Pulmonary artery endothelial cell (primary cell): Measurements from ENCODE around the gene PCDHB5. TPM values are rescaled to one million over a fixed set of nuclear protein-coding genes. Genes with fewer than 3 reads are reported as not detected.

Experiments
- total RNA-seq: library from RNA; depleted of rRNA; stranded (reverse); fragments of >200 nt; gene quantifications from 2 replicates; pipeline ENCODE4 v1.2.3, GENCODE V29; 2014

Gene PCDHB5
- total RNA-seq, 1 donor from 2014 or later, result 0.53 TPM

Other genes with a start within 250 kb of the PCDHB5 start
- gene PCDHAC1, start 208.9 kb upstream of the PCDHB5 start, total RNA-seq, result 0.07 TPM in 2 replicates
- gene PCDHAC2, start 168.7 kb upstream of the PCDHB5 start, total RNA-seq, result 2.0 and 2.5 TPM in 2 replicates
- gene PCDHB1, start 83.8 kb upstream of the PCDHB5 start, total RNA-seq, result not detected in 2 replicates
- 1.4 and 2.9 TPM in 2 replicates for gene PCDHB2, start 40.6 kb upstream of the PCDHB5 start, total RNA-seq
- 0.20 and 0.35 TPM in 2 replicates for gene PCDHB3, start 34.7 kb upstream of the PCDHB5 start, total RNA-seq
- gene PCDHB4, start 13.4 kb upstream of the PCDHB5 start, total RNA-seq, result 0.04 and 0.07 TPM in 2 replicates
- gene PCDHB6, start 14.9 kb downstream of the PCDHB5 start, total RNA-seq, result 0.04 and 0.07 TPM in 2 replicates
- 0.28 and 0.40 TPM in 2 replicates for gene PCDHB7, start 37.4 kb downstream of the PCDHB5 start, total RNA-seq
- 0.04 and 0.07 TPM in 2 replicates for gene PCDHB8, start 42.6 kb downstream of the PCDHB5 start, total RNA-seq
- gene PCDHB16, start 47.2 kb downstream of the PCDHB5 start, total RNA-seq, result under 0.01 and 0.13 TPM in 2 replicates
- gene PCDHB9, start 52.0 kb downstream of the PCDHB5 start, total RNA-seq, result 0.04 and 0.07 TPM in 2 replicates
- gene PCDHB10, start 57.1 kb downstream of the PCDHB5 start, total RNA-seq, result 0.33 and 0.46 TPM in 2 replicates
- 0.13 and 0.25 TPM in 2 replicates for gene PCDHB11, start 64.4 kb downstream of the PCDHB5 start, total RNA-seq
- gene PCDHB12, start 73.5 kb downstream of the PCDHB5 start, total RNA-seq, result 0.21 and 0.33 TPM in 2 replicates
- gene PCDHB13, start 78.7 kb downstream of the PCDHB5 start, total RNA-seq, result 0.33 and 0.99 TPM in 2 replicates
- gene PCDHB14, start 88.1 kb downstream of the PCDHB5 start, total RNA-seq, result 0.53 and 0.78 TPM in 2 replicates
- gene PCDHB15, start 110.2 kb downstream of the PCDHB5 start, total RNA-seq, result 0.26 and 0.95 TPM in 2 replicates
- gene SLC25A2, start 168.8 kb downstream of the PCDHB5 start, total RNA-seq, result 0.13 and 0.32 TPM in 2 replicates
- 70.7 and 109 TPM in 2 replicates for gene TAF7, start 185.6 kb downstream of the PCDHB5 start, total RNA-seq
- gene PCDHGA1, start 195.3 kb downstream of the PCDHB5 start, total RNA-seq, result 0.20 and 0.28 TPM in 2 replicates
- gene PCDHGA2, start 203.6 kb downstream of the PCDHB5 start, total RNA-seq, result 0.79 and 0.92 TPM in 2 replicates
- 0.21 and 0.26 TPM in 2 replicates for gene PCDHGA3, start 208.6 kb downstream of the PCDHB5 start, total RNA-seq
- 0.59 and 0.63 TPM in 2 replicates for gene PCDHGB1, start 214.9 kb downstream of the PCDHB5 start, total RNA-seq
- 2.0 and 3.5 TPM in 2 replicates for gene PCDHGA4, start 219.8 kb downstream of the PCDHB5 start, total RNA-seq
- gene PCDHGB2, start 224.8 kb downstream of the PCDHB5 start, total RNA-seq, result 1.3 TPM in 2 replicates
- gene PCDHGA5, start 229.0 kb downstream of the PCDHB5 start, total RNA-seq, result 0.35 and 0.40 TPM in 2 replicates
- gene PCDHGB3, start 235.0 kb downstream of the PCDHB5 start, total RNA-seq, result 1.3 and 1.6 TPM in 2 replicates
- gene PCDHGA6, start 238.7 kb downstream of the PCDHB5 start, total RNA-seq, result 1.3 and 1.4 TPM in 2 replicates
- 0.59 and 0.95 TPM in 2 replicates for gene PCDHGA7, start 247.5 kb downstream of the PCDHB5 start, total RNA-seq